ENCODE measurements around the gene ANGPTL4. TPM values are rescaled to one million over a fixed set of nuclear protein-coding genes. Genes with fewer than 3 reads are reported as not detected.

The ANGPTL4 gene
- total RNA-seq, 2 experiments from 2014 or later: not detected

DNA sequence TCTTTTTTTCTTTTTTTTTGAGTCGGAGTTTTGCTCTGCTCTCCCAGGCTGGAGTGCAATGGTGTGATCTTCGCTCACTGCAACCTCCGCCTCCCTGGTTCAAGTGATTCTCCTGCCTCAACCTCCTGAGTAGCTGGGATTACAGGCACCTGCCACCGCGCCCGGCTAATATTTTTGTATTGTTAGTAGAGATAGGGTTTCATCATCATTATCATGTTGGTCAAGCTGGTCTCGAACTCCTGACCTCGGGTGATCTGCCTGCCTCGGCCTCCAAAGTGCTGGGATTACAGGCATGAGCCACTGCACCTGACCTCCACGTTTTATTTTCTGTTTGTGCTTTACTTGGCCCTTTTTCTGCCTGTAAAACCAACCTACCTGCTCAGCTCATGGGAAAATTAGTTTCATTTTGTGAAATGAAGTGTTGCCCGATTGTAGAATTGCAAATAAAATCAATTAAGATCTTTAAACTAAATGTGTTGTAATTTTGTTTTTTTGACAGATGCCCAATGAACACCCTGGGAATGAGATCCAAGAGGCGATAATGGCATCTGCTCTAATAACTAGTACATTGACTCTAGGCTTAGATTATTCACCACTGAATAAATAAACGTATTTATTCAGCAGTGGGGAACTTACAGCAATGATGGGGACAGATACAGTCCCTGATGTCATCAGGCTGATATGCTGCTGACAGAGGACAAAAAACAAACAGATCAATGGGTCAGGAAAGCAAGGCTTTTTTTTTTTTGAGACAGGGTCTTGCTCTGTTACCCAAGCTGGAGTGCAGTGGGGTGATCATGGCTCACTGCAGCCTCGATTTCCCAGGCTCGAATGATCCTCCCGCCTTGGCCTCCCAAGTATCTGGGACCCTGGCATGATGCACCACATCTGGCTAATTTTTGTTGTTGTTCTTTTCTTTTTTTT lies 24.0 kb downstream of the ANGPTL4 start:
- Histone ChIP-seq H3K9me3 (ENCODE audit: control insufficient read depth in 1 of 2, insufficient read depth in 1 of 2, low read length in 2 of 2) (no peaks in the 10 kb centered on the region), H3K4me3 (ENCODE audit: low read length) (no peak overlapping the region), H3K4me1 (ENCODE audit: insufficient read depth, low read length) (peaks cover 24% of the 10 kb centered on the region), H3K27ac (ENCODE audit: low read depth in 1 of 2, low read length in 2 of 2) (no peak overlapping the region), H3K27me3 (ENCODE audit: control insufficient read depth in 1 of 2, insufficient read depth in 2 of 2, low read length in 2 of 2) (no peaks in the 10 kb centered on the region), H3K36me3 (ENCODE audit: insufficient read depth, low read length) (no peaks in the 10 kb centered on the region)
- H3K9me3 Mint-ChIP-seq: no peaks in the 10 kb centered on the region
- H3K4me3 Mint-ChIP-seq: peak overlapping the region; percentile 59
- CTCF ChIA-PET: interaction anchor here (0.7 kb wide), 1 partner anchor 25 kb away, joined by 3 read pairs; the partner anchor contains the start of gene MARCHF2
- peaks cover 1% of the 10 kb centered on the region for H3K36me3 Mint-ChIP-seq (ENCODE audit: low read depth)
- no peaks in the 10 kb centered on the region for H3K27me3 Mint-ChIP-seq
- H3K27ac Mint-ChIP-seq: no peak overlapping the region
- DNase-seq (no peak), ATAC-seq (ENCODE audit: poor library complexity) (no peak)
- intact Hi-C loops (cut with DNase I, micrococcal nuclease): loop anchor here in 1 of 2 experiments (5.0 kb wide), 1 partner anchor 181 kb away; the partner anchor contains the start of gene CERS4
- TF ChIP-seq, protein P1, sequence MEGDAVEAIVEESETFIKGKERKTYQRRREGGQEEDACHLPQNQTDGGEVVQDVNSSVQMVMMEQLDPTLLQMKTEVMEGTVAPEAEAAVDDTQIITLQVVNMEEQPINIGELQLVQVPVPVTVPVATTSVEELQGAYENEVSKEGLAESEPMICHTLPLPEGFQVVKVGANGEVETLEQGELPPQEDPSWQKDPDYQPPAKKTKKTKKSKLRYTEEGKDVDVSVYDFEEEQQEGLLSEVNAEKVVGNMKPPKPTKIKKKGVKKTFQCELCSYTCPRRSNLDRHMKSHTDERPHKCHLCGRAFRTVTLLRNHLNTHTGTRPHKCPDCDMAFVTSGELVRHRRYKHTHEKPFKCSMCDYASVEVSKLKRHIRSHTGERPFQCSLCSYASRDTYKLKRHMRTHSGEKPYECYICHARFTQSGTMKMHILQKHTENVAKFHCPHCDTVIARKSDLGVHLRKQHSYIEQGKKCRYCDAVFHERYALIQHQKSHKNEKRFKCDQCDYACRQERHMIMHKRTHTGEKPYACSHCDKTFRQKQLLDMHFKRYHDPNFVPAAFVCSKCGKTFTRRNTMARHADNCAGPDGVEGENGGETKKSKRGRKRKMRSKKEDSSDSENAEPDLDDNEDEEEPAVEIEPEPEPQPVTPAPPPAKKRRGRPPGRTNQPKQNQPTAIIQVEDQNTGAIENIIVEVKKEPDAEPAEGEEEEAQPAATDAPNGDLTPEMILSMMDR (IDR thresholded peaks at IDR 0.05): no peak
- POLR2A ChIA-PET: interaction anchor here (0.9 kb wide), 1 partner anchor 254 kb away, joined by 3 read pairs; no protein-coding TSS in a partner anchor
- H3K4me1 Mint-ChIP-seq (ENCODE audit: low read depth): peaks cover 26% of the 10 kb centered on the region

DNA sequence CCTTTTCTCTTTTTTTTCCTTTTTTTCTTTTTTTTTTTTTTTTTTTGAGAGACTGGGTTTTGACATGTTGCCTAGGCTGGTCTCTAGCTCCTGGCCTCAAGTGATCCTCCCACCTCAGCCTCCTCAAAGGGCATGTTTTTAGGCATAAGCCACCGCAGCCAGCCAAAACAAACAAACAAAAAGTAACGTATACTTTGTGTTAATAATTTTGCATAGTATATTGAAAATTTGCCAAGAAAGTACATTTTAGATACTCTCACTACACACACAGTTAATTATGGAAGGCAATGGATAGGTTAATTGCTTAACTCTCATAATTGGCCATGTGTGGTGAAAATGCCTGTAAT lies 24.6 kb downstream of the ANGPTL4 start:
- Mint-ChIP-seq H3K27ac (no peak overlapping the region), H3K9me3 (no peaks in the 10 kb centered on the region), H3K4me3 (peak overlapping the region; percentile 20), H3K4me1 (ENCODE audit: low read depth) (peaks cover 28% of the 10 kb centered on the region), H3K36me3 (ENCODE audit: low read depth) (peaks cover 4% of the 10 kb centered on the region), H3K27me3 (no peaks in the 10 kb centered on the region)
- POLR2A ChIA-PET: no interaction called here
- TF ChIP-seq, protein P1 (IDR thresholded peaks at IDR 0.05): no peak
- intact Hi-C loops (cut with DNase I, micrococcal nuclease): loop anchor here in 1 of 2 experiments (5.0 kb wide), 1 partner anchor 181 kb away; the partner anchor contains the start of gene CERS4
- no peaks in the 10 kb centered on the region for H3K9me3 ChIP-seq (ENCODE audit: control insufficient read depth in 1 of 2, insufficient read depth in 1 of 2, low read length in 2 of 2)
- H3K4me3 ChIP-seq (ENCODE audit: low read length): no peak overlapping the region
- DNase-seq (no peak), ATAC-seq (ENCODE audit: poor library complexity) (no peak)
- no peaks in the 10 kb centered on the region for H3K27me3 ChIP-seq (ENCODE audit: control insufficient read depth in 1 of 2, insufficient read depth in 2 of 2, low read length in 2 of 2)
- no peak overlapping the region for H3K27ac ChIP-seq (ENCODE audit: low read depth in 1 of 2, low read length in 2 of 2)
- peaks cover 24% of the 10 kb centered on the region for H3K4me1 ChIP-seq (ENCODE audit: insufficient read depth, low read length)
- CTCF ChIA-PET: interaction anchor here (0.7 kb wide), 1 partner anchor 25 kb away, joined by 3 read pairs; the partner anchor contains the start of gene MARCHF2
- H3K36me3 ChIP-seq (ENCODE audit: insufficient read depth, low read length): no peaks in the 10 kb centered on the region

DNA sequence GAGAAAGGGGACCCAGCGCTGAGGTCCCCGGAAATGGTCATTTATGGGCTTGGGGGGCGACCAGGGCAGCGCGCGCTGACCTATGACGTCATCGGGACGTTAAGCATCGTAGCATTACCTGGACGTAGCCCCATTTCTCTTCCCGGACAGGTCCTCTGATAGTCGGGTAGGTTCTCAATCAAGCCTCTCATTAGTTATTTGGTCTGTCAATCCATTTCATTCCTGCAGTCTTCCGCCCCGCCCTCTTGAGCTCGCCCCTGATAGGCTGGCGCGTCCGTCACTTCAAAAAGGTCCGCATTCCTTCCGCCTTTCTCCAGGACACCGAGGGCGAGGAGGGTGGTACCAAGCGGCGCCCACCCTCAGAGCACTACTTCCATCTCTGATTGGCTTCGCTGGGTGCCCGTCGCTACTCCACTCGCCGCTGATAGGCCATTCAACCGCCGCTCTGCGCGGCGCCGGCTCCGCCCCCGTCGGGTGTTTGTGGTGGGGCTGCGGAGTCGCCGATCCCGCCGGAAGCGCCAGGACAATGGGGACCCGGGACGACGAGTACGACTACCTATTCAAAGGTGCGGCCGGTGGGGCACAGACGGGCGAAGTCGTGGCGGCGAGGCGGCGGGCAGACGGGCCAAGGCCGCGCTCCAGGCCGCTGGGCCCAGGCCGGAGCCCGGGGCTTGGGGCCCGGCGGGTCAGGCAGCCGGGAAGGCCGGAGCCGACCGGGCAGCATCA lies 26.1 kb downstream of the ANGPTL4 start, which contains the start of gene RAB11B:
RAB11B (plus strand) TSS at position 470 of the 726 bp plus-strand sequence; CDS start at position 527, 57 bp downstream.
- peak; percentile 89 for ATAC-seq (ENCODE audit: poor library complexity)
- peak; percentile 93 to 100 (median 97) for DNase-seq
- POLR2A ChIA-PET: interaction anchor here (0.7 to 2.1 kb wide), 10 partner anchors 23 to 526 kb away, joined by 3 to 26 read pairs (median 4); partner anchors contain the start of genes HNRNPM, KANK3, MARCHF2 and NDUFA7
- no peaks in the 10 kb centered on the region for H3K27me3 Mint-ChIP-seq
- peaks cover 27% of the 10 kb centered on the region for H3K4me1 ChIP-seq (ENCODE audit: insufficient read depth, low read length)
- H3K36me3 Mint-ChIP-seq (ENCODE audit: low read depth): peaks cover 8% of the 10 kb centered on the region
- H3K27ac Mint-ChIP-seq: peak within 1 kb of the TSS; percentile 86
- peak within 1 kb of the TSS; percentile 82 for H3K4me3 ChIP-seq (ENCODE audit: low read length)
- no peaks in the 10 kb centered on the region for H3K36me3 ChIP-seq (ENCODE audit: insufficient read depth, low read length)
- H3K4me3 Mint-ChIP-seq: peak within 1 kb of the TSS; percentile 95
- CTCF ChIA-PET: interaction anchor here (1.4 kb wide), 1 partner anchor 36 kb away, joined by 6 read pairs; no protein-coding TSS in a partner anchor
- no peaks in the 10 kb centered on the region for H3K9me3 ChIP-seq (ENCODE audit: control insufficient read depth in 1 of 2, insufficient read depth in 1 of 2, low read length in 2 of 2)
- peak within 1 kb of the TSS; percentile 91 to 92 for H3K27ac ChIP-seq (ENCODE audit: low read depth in 1 of 2, low read length in 2 of 2)
- H3K27me3 ChIP-seq (ENCODE audit: control insufficient read depth in 1 of 2, insufficient read depth in 2 of 2, low read length in 2 of 2): no peaks in the 10 kb centered on the region
- H3K4me1 Mint-ChIP-seq (ENCODE audit: low read depth): peaks cover 28% of the 10 kb centered on the region
- H3K9me3 Mint-ChIP-seq: no peaks in the 10 kb centered on the region
- intact Hi-C loops (cut with DNase I, micrococcal nuclease): loop anchor here (1.0 to 10.0 kb wide), 6 partner anchors 23 to 445 kb away; partner anchors contain the start of genes MARCHF2 (in 2 of the 2), NDUFA7 (in 2 of the 2), RPS28 (in 2 of the 2) and CERS4 (in 1 of the 2)
- TF ChIP-seq, protein P1 (IDR thresholded peaks at IDR 0.05): no peak
